PC-3 (cell line): ENCODE measurements around the gene TDRD1. TPM values are rescaled to one million over a fixed set of nuclear protein-coding genes. Genes with fewer than 3 reads are reported as not detected.
A peak's percentile ranks its signal among the peaks of the same experiment; 100 is the strongest.

Experiments
- ATAC-seq: fragments of 200-7000 bp; cut with Tn5 transposase; 2 replicates; pipeline ENCODE4 v1.9.1; 2020; ENCODE audit warnings: mild to moderate bottlenecking, moderate library complexity
- BruUV-seq: library from RNA; stranded (reverse); fragments of 400-500 nt; replicated peaks from 2 replicates; lab custom pipeline; 2021; lab: Mats Ljungman, UMichigan
- CTCF ChIA-PET: fragments of 300-600 bp; sonication (Branson Sonifier 250); formaldehyde crosslinking; loops from one replicate; lab custom pipeline; 2022; ENCODE audit warnings: antibody characterized with exemption; lab: Charles Lee
- POLR2A ChIA-PET: fragments of 300-600 bp; sonication (Branson Sonifier 250); formaldehyde crosslinking; loops from one replicate; lab custom pipeline; 2022; ENCODE audit warnings: antibody characterized with exemption; ENCODE audit not compliant: unreplicated experiment; lab: Charles Lee
- DNase-seq: peaks from one replicate; pipeline ENCODE4 v3.0.0-alpha.2; 2015
- H2AFZ ChIP-seq: fragments of 300-600 bp; sonication (generic); 2 replicates; pipeline ENCODE4 v1.6.0; 2016; ENCODE audit warnings: antibody characterized with exemption, low read length
- H3F3A ChIP-seq: fragments of 300-600 bp; sonication (generic); one replicate; pipeline ENCODE4 v1.6.0; 2017; ENCODE audit warnings: antibody characterized with exemption, low read length, control low read depth, mild to moderate bottlenecking; ENCODE audit not compliant: unreplicated experiment
- H3K27ac ChIP-seq: fragments of 300-600 bp; sonication (generic); 2 replicates; pipeline ENCODE4 v1.5.1; 2016; ENCODE audit warnings: mild to moderate bottlenecking, low read length
- H3K27me3 ChIP-seq: fragments of 300-600 bp; sonication (generic); 2 replicates; pipeline ENCODE4 v1.6.1; 2016; ENCODE audit warnings: low read length, mixed read lengths
- H3K36me3 ChIP-seq: fragments of 300-600 bp; sonication (generic); 2 replicates; pipeline ENCODE4 v1.6.1; 2016; ENCODE audit warnings: low read depth, mixed run types, low read length, mixed read lengths
- H3K4me1 ChIP-seq: fragments of 300-600 bp; sonication (generic); 2 replicates; pipeline ENCODE4 v1.5.1; 2016; ENCODE audit warnings: low read length; ENCODE audit not compliant: insufficient read depth
- H3K4me2 ChIP-seq: fragments of 300-600 bp; sonication (generic); 2 replicates; pipeline ENCODE4 v1.6.0; 2016; ENCODE audit warnings: low read length
- H3K4me3 ChIP-seq: fragments of 300-600 bp; sonication (generic); 2 replicates; pipeline ENCODE4 v1.5.1; 2016; ENCODE audit warnings: mild to moderate bottlenecking, low read length, mixed read lengths
- H3K79me2 ChIP-seq: fragments of 300-600 bp; sonication (generic); 2 replicates; pipeline ENCODE4 v1.6.1; 2017; ENCODE audit warnings: low read length, mixed read lengths
- H3K9ac ChIP-seq: fragments of 300-600 bp; sonication (generic); 2 replicates; pipeline ENCODE4 v1.6.0; 2016; ENCODE audit warnings: mild to moderate bottlenecking, low read length
- H3K9me2 ChIP-seq: fragments of 300-600 bp; sonication (generic); replicated peaks from 2 replicates; pipeline ENCODE4 v1.6.1; 2016; ENCODE audit warnings: mixed run types, low read length, mixed read lengths
- H3K9me3 ChIP-seq: fragments of 300-600 bp; sonication (generic); 2 replicates; pipeline ENCODE4 v1.6.1; 2016; ENCODE audit warnings: low read length, mixed read lengths
- H4K20me1 ChIP-seq: fragments of 300-600 bp; sonication (generic); 2 replicates; pipeline ENCODE4 v1.6.1; 2016; ENCODE audit warnings: low read length, mixed read lengths
- EZH2 ChIP-seq: fragments of 300-600 bp; sonication (generic); IDR thresholded peaks from one replicate; pipeline ENCODE4 v1.6.1; 2017; ENCODE audit warnings: antibody characterized with exemption, mild to moderate bottlenecking, low read length; ENCODE audit not compliant: unreplicated experiment
- EZH2phosphoT487 ChIP-seq: fragments of 300-600 bp; sonication (generic); IDR thresholded peaks from 2 replicates; pipeline ENCODE4 v1.6.1; 2018; ENCODE audit warnings: mild to moderate bottlenecking, antibody characterized with exemption, low read length, borderline replicate concordance
- intact Hi-C: fragments of 100-400 bp; cut with micrococcal nuclease; formaldehyde crosslinking; loops from 2 replicates; pipeline ENCODE4 v1.9.0; 2023
- total RNA-seq: library from RNA; depleted of rRNA; stranded (reverse); fragments of >200 nt; gene quantifications from 2 replicates; pipeline ENCODE4 v1.2.3, GENCODE V29; 2014
- TF ChIP-seq, protein P1 (sequence below): fragments of 300-600 bp; sonication (generic); conservative IDR thresholded peaks from 2 replicates; pipeline ENCODE4 v1.5.1; 2017; ENCODE audit warnings: antibody characterized with exemption, low read depth, mild to moderate bottlenecking, low read length

TDRD1 gene
- total RNA-seq, 1 experiment from 2014 or later, result not detected

DNA sequence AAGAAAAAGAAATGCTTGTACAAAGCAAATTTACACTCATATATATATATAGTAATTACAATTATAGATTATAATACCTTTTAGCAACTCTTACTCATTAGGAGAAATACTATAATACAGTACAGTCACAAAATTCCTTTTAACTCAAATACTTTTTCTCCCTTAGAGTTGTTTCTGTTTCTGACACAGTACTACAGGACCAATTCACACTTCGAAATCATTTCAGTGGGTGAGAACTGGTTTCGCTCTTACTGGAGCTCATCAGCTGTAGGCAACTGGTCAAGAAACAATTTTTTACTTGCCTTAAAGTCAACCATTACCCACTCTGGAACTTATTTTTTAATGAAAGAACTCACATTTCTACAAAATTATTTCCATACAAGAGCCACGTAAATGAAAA lies 11.2 kb upstream of the TDRD1 start:
- no peak overlapping the region for H3K4me2 ChIP-seq
- POLR2A ChIA-PET, result no interaction called here
- no peaks in the 10 kb centered on the region for H3F3A ChIP-seq

GRCh38 chr10:114168450-114169009 lies 10.6 kb upstream of the TDRD1 start:
- H3K4me3 ChIP-seq, result no peak overlapping the region
- ChIA-PET POLR2A (no interaction called here), CTCF (no interaction called here)
- intact Hi-C loops, result no loop called here
- no peak overlapping the region for H2AFZ ChIP-seq
- TF ChIP-seq, protein P1, sequence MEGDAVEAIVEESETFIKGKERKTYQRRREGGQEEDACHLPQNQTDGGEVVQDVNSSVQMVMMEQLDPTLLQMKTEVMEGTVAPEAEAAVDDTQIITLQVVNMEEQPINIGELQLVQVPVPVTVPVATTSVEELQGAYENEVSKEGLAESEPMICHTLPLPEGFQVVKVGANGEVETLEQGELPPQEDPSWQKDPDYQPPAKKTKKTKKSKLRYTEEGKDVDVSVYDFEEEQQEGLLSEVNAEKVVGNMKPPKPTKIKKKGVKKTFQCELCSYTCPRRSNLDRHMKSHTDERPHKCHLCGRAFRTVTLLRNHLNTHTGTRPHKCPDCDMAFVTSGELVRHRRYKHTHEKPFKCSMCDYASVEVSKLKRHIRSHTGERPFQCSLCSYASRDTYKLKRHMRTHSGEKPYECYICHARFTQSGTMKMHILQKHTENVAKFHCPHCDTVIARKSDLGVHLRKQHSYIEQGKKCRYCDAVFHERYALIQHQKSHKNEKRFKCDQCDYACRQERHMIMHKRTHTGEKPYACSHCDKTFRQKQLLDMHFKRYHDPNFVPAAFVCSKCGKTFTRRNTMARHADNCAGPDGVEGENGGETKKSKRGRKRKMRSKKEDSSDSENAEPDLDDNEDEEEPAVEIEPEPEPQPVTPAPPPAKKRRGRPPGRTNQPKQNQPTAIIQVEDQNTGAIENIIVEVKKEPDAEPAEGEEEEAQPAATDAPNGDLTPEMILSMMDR, result no peak
- TF ChIP-seq EZH2phosphoT487 (no peak), EZH2 (no peak)
- no peak for ATAC-seq
- H3K36me3 ChIP-seq, result peaks cover 19% of the 10 kb centered on the region
- peaks cover 86% of the 10 kb centered on the region for H3K79me2 ChIP-seq
- no peak overlapping the region for H3K9ac ChIP-seq
- H3F3A ChIP-seq, result no peaks in the 10 kb centered on the region
- H3K4me1 ChIP-seq, result peaks cover 23% of the 10 kb centered on the region
- BruUV-seq, result no TSS peak
- H3K9me3 ChIP-seq, result peaks cover 5% of the 10 kb centered on the region; the same call in 1 of the 2 replicates
- DNase-seq, result no peak
- peaks cover 13% of the 10 kb centered on the region; the same call in 1 of the 2 replicates for H4K20me1 ChIP-seq
- H3K27me3 ChIP-seq, result no peaks in the 10 kb centered on the region
- no peak overlapping the region for H3K27ac ChIP-seq
- H3K4me2 ChIP-seq, result no peak overlapping the region
- no peaks in the 10 kb centered on the region for H3K9me2 ChIP-seq

More for the DNA sequence above, 11.2 kb upstream of the TDRD1 start:
- Histone ChIP-seq H3K4me1 (peaks cover 23% of the 10 kb centered on the region), H3K9me3 (peaks cover 5% of the 10 kb centered on the region; the same call in 1 of the 2 replicates), H4K20me1 (peaks cover 16% of the 10 kb centered on the region; the same call in 1 of the 2 replicates), H3K4me3 (no peak overlapping the region), H3K27me3 (no peaks in the 10 kb centered on the region), H3K36me3 (peaks cover 19% of the 10 kb centered on the region), H3K9me2 (no peaks in the 10 kb centered on the region), H3K27ac (no peak overlapping the region), H3K9ac (no peak overlapping the region), H3K79me2 (peaks cover 86% of the 10 kb centered on the region), H2AFZ (no peak overlapping the region)
- BruUV-seq, result no TSS peak
- no peak for DNase-seq
- TF ChIP-seq, protein P1, result no peak
- no peak for TF ChIP-seq EZH2
- TF ChIP-seq EZH2phosphoT487, result no peak
- intact Hi-C loops, result no loop called here
- CTCF ChIA-PET, result no interaction called here
- no peak for ATAC-seq

- Histone ChIP-seq H3K27me3 (no peaks in the 10 kb centered on the region), H3K4me2 (peak overlapping the region; percentile 96), H3K79me2 (peaks cover 62% of the 10 kb centered on the region), H3F3A (no peaks in the 10 kb centered on the region), H3K9me3 (peaks cover 5% of the 10 kb centered on the region; the same call in 1 of the 2 replicates), H3K4me3 (peak overlapping the region; percentile 98), H3K9ac (peak overlapping the region; percentile 88; the same call in 1 of the 2 replicates), H4K20me1 (peaks cover 11% of the 10 kb centered on the region; the same call in 1 of the 2 replicates), H3K4me1 (peaks cover 11% of the 10 kb centered on the region; the same call in 1 of the 2 replicates), H3K9me2 (no peaks in the 10 kb centered on the region), H3K36me3 (peaks cover 19% of the 10 kb centered on the region), H3K27ac (no peak overlapping the region), H2AFZ (no peak overlapping the region)
- intact Hi-C loops, result no loop called here
- CTCF ChIA-PET, result no interaction called here
- TF ChIP-seq EZH2 (no peak), EZH2phosphoT487 (no peak)
- TF ChIP-seq, protein P1, result no peak
- no TSS peak for BruUV-seq
- DNase-seq, result no peak
- no peak for ATAC-seq
- POLR2A ChIA-PET, result interaction anchor here (0.5 kb wide), 2 partner anchors 134 to 612 kb away, joined by 3 to 6 read pairs; no protein-coding TSS in a partner anchor
These were observed 6.9 kb upstream of the TDRD1 start for GRCh38 chr10:114172216-114172615.
